Measurements from ENCODE around the gene SLC35D2. TPM values are rescaled to one million over a fixed set of nuclear protein-coding genes. Genes with fewer than 3 reads are reported as not detected.

Gene SLC35D2
- total RNA-seq, 1 experiment from 2014 or later: 19.0 TPM

DNA sequence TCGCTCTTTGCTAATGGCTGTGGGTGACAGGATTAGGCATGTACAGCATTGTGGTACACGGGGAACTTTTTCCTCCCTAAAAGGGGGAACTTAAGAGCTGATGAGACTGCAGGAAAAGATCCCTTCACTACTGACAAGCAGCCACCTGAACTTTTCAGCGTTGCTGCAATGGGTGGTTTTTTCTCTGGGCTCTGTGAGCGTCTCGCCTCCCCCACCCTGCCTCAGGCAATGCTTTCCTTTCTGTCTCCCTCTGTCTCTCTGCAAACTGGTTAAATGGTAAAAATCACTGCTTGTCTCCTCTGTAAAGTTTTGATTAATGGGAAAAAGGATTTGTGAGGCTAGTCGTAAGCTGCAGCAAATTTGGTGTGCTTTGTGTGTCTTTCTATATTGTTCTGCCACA, 101.9 kb downstream of the SLC35D2 start:
- no peaks in the 10 kb centered on the region for H3K23me2 ChIP-seq (ENCODE audit: insufficient read length, low read depth, low read length, poor library complexity, severe bottlenecking)
- no peak overlapping the region for H3K9ac ChIP-seq (ENCODE audit: extremely low read depth, insufficient read length, low read length)
- Mint-ChIP-seq H3K27ac (no peak overlapping the region), H3K4me1 (peaks cover 13 to 16% of the 10 kb centered on the region in 2 experiments), H3K27me3 (ENCODE audit: low read depth) (peaks cover 6% of the 10 kb centered on the region), H3K4me3 (no peak overlapping the region), H3K36me3 (ENCODE audit: insufficient read depth in 1 of 3, low read depth in 3 of 3) (peaks cover 5 to 17% (median 5%) of the 10 kb centered on the region in 3 experiments), H3K9me3 (peaks cover 27 to 30% of the 10 kb centered on the region in 2 experiments)
- H3K4me1 ChIP-seq (ENCODE audit: insufficient read depth, low read length): no peaks in the 10 kb centered on the region; the same call in 1 of the 2 replicates
- H2BK5ac ChIP-seq (ENCODE audit: insufficient read length, low read length): no peak overlapping the region
- H3K79me1 ChIP-seq (ENCODE audit: insufficient read depth, low read depth, low read length, poor library complexity, severe bottlenecking): no peaks in the 10 kb centered on the region
- H4K5ac ChIP-seq (ENCODE audit: insufficient read length, low read depth, low read length): no peak overlapping the region
- no peak overlapping the region for H3T11ph ChIP-seq (ENCODE audit: low read length)
- H3K79me2 ChIP-seq (ENCODE audit: insufficient read depth, low read length): no peaks in the 10 kb centered on the region
- no peak overlapping the region for H3K56ac ChIP-seq (ENCODE audit: insufficient read length, low read depth, low read length)
- DNase-seq: no peak
- no peak overlapping the region for H3K14ac ChIP-seq (ENCODE audit: insufficient read depth, low read length)
- H3K27ac ChIP-seq (ENCODE audit: insufficient read length, low read depth, low read length): no peak overlapping the region
- no CpG with 5 or more reads among the region's 6 CpGs for WGBS (ENCODE audit: extremely low coverage, insufficient read length, low lambda C conversion rate)
- H3K4me2 ChIP-seq (ENCODE audit: insufficient read depth, insufficient read length, low read length): no peak overlapping the region
- H3K18ac ChIP-seq (ENCODE audit: insufficient read length, low read depth, low read length): no peak overlapping the region
- no peaks in the 10 kb centered on the region for H4K20me1 ChIP-seq (ENCODE audit: control insufficient read depth, insufficient read depth, insufficient read length)
- no peak overlapping the region for H2BK15ac ChIP-seq (ENCODE audit: low read depth, low read length)
- H3K9me3 ChIP-seq (ENCODE audit: control insufficient read depth, low read depth, low read length): peaks cover 5% of the 10 kb centered on the region
- no peak overlapping the region for H3K23ac ChIP-seq (ENCODE audit: insufficient read length, low read depth, low read length)
- no peak overlapping the region for H2BK20ac ChIP-seq (ENCODE audit: low read depth, low read length, poor library complexity, severe bottlenecking)
- no peak overlapping the region for H2AFZ ChIP-seq (ENCODE audit: low read length)
- no peaks in the 10 kb centered on the region for H3K27me3 ChIP-seq (ENCODE audit: insufficient read depth, low read length)
- no peak overlapping the region for H2BK12ac ChIP-seq (ENCODE audit: insufficient read length, low read depth, low read length)
- no peak overlapping the region for H2BK120ac ChIP-seq (ENCODE audit: low read depth, low read length, poor library complexity, severe bottlenecking)
- no peak overlapping the region for H3K4ac ChIP-seq (ENCODE audit: low read depth, low read length)
- H4K91ac ChIP-seq (ENCODE audit: insufficient read length, low read depth, low read length): no peak overlapping the region
- H4K8ac ChIP-seq (replicated peaks; ENCODE audit: insufficient read length, low read depth, low read length): no peak overlapping the region
- no peak overlapping the region for H2AK5ac ChIP-seq (ENCODE audit: insufficient read length, low read length)
- TF ChIP-seq, protein P1, sequence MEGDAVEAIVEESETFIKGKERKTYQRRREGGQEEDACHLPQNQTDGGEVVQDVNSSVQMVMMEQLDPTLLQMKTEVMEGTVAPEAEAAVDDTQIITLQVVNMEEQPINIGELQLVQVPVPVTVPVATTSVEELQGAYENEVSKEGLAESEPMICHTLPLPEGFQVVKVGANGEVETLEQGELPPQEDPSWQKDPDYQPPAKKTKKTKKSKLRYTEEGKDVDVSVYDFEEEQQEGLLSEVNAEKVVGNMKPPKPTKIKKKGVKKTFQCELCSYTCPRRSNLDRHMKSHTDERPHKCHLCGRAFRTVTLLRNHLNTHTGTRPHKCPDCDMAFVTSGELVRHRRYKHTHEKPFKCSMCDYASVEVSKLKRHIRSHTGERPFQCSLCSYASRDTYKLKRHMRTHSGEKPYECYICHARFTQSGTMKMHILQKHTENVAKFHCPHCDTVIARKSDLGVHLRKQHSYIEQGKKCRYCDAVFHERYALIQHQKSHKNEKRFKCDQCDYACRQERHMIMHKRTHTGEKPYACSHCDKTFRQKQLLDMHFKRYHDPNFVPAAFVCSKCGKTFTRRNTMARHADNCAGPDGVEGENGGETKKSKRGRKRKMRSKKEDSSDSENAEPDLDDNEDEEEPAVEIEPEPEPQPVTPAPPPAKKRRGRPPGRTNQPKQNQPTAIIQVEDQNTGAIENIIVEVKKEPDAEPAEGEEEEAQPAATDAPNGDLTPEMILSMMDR (conservative IDR thresholded peaks at IDR 0.05): no peak
